Right ventricle myocardium superior (tissue), 1 donor: ENCODE measurements around the gene PLCG2. TPM values are rescaled to one million over a fixed set of nuclear protein-coding genes. Genes with fewer than 3 reads are reported as not detected.

Source experiments
- ATAC-seq: fragments of 200-7000 bp; cut with Tn5 transposase; one replicate; pipeline ENCODE4 v1.9.1; 2020; ENCODE audit warnings: mild to moderate bottlenecking; ENCODE audit not compliant: poor library complexity
- DNase-seq: peaks from one replicate; pipeline ENCODE4 v3.0.0-alpha.2; 2020
- intact Hi-C: fragments of 100-400 bp; cut with DNase I; formaldehyde crosslinking; loops from one replicate; pipeline ENCODE4 v1.11.2; 2022
- total RNA-seq: library from RNA; stranded (reverse); fragmentation: NEBNext Ultra II Directional; extraction: Animal tissue kit (Norgen Biotek cat#: 25700); gene quantifications from one replicate; pipeline ENCODE4 v1.2.1, GENCODE V29; 2021
- donor health status: DM: no; HTN: yes; CAD: no; lungs with severe emphysema.

PLCG2 gene
- total RNA-seq, 1 donor from 2014 or later = 7.2 TPM

DNA sequence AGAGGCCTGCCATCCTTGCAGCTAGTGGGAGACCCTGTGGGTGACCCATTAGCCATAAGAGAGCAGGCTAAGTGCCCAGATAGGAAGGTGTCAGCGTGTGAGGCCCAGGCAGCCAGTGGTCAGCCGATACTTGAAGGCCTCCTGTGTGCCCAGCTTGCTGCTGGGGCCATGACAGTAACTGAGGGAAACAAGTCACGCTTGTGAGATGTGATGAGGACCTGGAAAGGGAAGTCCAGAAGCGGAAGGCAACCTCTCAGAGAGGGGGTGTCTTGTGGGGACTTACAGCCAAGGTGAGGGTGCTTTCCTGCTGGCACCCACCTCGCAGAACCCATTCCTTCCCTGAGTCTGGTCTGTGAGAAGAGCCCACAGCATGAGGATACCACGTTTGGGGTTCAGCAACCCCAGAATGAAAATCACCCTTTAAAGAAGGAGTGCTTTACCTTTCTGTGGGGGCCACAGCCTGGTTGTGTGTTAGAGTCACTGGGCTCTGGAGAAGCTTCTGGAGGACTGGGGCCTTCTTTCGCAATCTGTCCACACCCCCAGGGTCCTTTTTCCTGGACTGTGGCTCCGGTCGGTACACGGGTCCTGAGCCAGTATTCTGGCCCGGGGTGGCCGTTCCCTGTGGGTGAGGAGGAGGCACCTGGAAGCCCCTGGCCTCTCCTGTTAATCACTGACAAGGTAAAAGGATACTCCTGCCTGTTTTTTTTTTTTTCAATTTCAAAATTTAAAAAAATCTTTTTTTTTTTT lies 53.9 kb downstream of the PLCG2 start:
- DNase-seq (no peak), ATAC-seq (no peak)
- intact Hi-C loops = no loop called here

DNA sequence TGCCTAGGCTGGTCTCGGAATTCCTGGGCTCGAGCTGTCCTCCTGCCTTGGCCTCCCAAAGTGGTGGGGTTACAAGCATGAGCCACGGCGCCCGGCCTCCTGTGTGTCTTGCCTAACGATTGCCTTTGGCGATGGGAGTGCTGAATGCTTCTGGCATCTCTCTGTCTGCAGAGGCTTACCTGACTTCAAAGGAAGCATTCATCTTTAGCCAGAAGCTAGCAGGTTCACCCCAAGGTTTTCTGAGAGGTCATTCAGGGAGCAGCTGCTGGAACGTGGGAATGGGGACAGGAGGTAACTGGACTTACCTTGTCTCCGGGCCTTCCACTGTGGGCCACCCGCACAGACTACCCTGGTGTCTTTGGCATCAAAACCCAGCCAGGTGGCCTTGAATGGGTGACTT lies 54.7 kb downstream of the PLCG2 start:
- intact Hi-C loops = no loop called here
- DNase-seq (no peak), ATAC-seq (no peak)

DNA sequence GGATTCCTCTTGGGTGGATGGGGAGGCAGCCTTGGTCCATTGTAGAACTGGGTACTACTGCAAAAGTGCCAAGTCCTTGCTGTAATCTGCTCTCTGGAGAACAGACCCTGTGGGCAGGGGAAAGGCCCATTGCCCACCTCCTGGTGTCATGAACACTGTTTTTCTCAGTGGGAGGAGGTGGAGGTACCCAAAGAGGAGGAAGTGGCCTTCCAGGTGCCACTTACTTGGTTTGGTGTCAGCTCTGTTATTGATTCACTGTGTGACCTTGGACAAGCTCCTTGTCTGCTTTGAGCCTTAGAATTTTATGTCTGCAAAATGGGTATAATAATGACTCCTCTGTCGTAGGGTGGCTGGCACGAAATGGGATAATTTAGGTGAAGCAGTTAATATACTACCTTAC lies 55.8 kb downstream of the PLCG2 start:
- DNase-seq (no peak), ATAC-seq (no peak)
- intact Hi-C loops = no loop called here

DNA sequence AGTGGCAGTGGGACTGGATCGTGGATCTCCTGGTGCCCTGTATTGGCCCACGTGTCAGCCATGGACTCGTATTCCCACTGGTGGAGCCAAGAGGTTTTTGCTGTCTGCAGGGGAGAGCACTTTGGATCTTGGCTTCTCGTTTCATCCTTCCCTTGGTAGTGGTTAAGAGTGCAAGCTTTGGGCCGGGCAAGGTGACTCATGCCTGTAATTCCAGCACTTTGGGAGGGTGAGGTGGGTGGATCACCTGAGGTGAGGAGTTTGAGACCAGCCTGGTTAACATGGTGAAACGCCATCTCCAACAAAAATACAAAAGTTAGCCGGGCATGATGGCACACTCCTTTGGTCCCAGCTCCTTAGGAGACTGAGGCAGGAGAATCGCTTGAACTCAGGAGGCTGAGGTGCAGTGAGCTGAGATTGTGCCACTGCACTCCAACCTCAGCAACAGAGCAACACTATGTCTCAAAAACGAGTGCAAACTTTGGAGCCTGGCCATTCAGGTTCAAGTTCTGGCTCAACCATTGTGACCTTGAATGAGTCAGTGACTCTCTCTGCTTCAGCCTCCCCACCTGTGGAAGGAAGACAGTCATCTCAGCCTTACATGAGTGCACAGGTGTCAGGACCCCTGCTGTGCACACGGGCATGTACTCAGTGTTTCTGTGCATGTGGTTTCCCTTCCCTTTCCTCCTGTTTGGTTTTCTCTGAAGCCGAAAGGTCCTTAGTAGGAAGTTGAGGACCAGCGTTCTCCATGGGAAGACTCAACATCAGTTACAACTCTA lies 57.4 kb downstream of the PLCG2 start:
- intact Hi-C loops = no loop called here
- no peak for DNase-seq
- no peak for ATAC-seq

DNA sequence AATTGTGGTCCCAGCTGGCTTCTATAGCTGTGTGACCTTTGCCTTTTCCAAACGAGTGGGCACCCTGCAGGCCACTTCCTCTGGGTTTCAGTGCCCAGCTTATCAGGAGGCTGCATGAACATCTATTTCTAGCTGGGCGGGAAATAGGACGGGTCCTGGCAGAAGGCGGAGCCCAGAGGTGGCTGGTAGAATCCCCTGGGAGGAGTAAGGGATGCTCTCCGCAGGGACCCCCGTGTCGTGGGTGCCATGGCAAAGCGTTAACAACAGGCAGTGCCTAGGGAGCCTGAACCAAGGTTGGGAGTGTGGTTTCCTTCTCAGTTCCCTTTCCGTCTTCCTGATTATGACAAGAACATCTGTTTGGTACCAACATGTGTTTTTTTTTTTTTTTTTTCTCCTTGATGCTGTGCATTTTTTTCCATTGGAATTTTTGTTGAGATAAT lies 58.2 kb downstream of the PLCG2 start:
- DNase-seq (no peak), ATAC-seq (no peak)
- intact Hi-C loops = no loop called here

DNA sequence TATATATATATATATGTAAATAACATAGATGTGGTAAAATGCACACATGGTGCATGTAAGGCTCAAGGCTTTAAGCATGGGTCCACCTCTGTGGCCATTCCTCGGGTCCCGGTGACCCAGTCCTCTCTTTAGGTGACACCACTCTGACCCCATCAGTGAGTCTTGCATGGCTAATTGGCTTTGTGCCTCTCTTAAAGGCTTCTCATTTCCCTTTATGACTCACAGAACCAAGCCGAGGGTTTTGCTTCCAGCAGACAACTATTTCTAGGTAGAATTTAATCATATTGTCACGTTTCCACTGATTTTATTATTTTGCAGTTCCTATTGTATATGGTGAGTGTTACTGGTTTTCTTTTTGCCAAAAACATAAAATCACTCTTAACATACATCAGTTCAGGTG lies 59.7 kb downstream of the PLCG2 start:
- DNase-seq = no peak
- ATAC-seq = no peak
- intact Hi-C loops = no loop called here

DNA sequence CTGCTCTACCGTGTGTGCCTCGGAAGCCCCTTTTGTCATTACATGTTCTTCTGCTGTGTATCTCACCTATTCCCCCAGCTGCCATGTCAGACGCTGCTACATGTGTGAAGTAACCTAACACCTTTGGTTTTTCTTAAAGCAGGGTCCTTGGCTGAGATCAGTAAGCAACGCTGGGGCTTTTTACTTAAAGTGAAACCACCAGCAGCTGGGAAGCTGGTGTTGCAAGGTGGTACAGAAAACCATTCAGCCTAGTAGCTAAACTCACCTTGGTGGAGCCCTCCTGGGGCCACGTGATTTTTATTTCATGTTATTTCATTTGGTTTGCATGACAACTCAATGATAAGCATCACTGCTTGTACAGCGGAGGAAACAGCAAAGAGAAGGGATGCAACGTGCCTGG lies 62.6 kb downstream of the PLCG2 start:
- DNase-seq = no peak
- no peak for ATAC-seq

DNA sequence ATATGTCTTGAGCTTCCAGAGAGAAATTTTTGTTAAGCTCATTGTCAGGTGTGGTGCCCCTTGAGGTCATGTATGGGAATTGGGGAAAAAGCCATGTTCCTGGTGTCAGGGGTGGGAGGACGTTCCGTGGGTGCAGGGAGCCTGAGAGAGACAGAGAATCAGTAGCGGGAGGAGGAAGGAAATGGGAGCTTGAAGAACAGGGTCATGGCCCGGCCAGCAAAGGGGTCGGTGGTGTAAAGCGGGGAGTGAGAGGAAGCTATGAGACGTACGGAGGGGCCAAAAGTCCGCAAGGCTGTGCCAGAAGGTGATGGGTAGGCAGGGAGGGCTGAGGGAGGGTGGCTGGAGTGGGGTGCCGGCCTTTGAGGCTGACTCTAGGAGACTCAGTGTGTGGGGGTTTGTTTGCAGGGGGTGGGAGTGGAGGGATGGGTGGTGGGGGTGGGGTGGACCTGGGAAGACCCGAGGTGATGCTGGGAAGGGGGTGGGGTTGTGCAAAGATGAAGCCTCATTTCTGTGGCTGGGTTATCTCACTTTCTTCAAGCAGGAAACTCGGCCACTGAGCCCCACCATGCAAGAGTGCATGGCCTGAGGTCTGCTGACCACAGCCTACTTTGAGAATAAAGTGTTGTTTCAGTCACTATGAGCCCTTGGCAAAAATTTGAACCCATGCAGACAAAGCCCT lies 63.6 kb downstream of the PLCG2 start:
- DNase-seq (no peak), ATAC-seq (no peak)
- intact Hi-C loops = no loop called here

More for the DNA sequence above, 62.6 kb downstream of the PLCG2 start:
- intact Hi-C loops = no loop called here

DNA sequence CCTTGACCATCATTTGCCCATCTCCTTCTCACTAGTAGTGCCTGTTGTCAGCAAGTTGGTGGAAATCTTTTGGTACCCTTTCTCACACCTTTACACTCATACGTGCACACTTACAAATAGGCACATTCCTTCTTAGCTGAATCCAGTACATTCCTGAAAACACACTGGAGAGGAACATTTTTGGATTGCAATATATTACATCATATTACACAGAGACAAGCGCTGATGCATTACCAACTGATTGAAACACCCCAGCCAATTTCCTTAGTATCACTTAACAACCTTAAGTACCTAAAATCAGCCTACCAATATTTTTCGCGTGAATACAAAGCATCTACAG lies 64.1 kb downstream of the PLCG2 start:
- intact Hi-C loops = no loop called here
- DNase-seq = no peak
- ATAC-seq = no peak

DNA sequence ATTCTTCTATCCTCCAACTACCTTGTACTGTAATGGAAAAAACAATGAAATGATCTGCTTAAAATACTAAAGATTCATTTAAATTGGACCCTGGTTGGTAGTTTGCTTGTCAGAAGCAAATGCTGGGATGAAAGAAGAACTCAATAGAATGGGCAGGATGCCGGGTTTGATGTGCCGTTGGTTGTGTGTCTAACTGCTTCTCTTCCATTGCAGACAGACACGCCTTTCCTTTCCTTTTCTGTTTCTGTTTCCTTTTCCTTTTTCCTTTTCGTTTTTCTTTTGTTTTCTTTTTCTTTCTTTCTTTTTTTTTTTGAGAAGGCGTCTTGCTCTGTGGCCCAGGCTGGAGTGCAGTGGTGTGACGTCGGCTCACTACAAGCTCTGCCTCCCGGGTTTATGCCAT lies 64.6 kb downstream of the PLCG2 start:
- DNase-seq (no peak), ATAC-seq (no peak)
- intact Hi-C loops = no loop called here

DNA sequence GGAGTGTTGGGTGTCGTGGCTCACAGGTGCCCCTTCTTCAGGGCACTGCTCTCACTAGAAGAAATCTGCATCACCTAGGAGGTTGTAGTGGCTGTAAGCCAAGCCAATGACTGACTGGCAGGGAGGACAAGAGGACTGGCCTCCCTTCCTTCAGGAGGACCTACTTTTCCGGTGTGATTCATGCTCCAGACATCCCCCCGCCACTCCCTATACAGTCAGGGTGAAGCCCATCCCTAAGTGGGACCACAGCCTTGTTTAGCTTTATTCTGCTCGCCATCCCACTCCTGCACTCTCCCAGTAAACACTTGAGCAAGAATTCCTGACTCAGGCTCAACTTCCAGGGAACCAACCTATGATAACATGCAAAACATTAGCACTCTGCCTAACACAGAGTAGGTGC lies 67.0 kb downstream of the PLCG2 start:
- no peak for DNase-seq
- no peak for ATAC-seq
- intact Hi-C loops = no loop called here

DNA sequence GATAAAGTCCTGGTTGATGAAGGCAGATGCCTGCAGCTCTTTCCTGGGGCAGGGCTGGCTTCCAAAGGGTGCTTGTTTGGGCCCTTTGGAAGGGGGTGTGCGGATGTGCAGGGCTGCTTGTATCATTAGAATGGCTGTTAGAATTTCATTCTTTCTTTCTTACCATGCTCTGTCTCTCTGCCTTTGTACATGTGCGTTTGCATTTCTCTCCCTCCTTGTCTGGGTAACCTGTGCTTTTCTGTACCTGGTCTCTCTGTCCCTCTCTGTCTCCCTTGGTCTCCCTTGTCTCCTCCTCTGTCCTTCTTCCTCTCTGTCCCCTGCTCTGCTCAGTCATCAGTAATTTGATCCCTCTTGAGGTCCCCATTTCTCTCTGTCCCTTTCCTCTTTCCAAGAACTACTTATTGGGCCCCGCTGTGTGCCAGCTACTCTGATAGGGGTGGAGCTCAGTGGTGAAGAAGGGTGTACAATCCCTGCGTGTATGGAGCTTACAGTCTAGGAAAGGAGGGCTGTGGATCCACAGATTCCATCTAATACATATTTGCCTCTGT lies 69.3 kb downstream of the PLCG2 start:
- DNase-seq (no peak), ATAC-seq (no peak)
- intact Hi-C loops = no loop called here

DNA sequence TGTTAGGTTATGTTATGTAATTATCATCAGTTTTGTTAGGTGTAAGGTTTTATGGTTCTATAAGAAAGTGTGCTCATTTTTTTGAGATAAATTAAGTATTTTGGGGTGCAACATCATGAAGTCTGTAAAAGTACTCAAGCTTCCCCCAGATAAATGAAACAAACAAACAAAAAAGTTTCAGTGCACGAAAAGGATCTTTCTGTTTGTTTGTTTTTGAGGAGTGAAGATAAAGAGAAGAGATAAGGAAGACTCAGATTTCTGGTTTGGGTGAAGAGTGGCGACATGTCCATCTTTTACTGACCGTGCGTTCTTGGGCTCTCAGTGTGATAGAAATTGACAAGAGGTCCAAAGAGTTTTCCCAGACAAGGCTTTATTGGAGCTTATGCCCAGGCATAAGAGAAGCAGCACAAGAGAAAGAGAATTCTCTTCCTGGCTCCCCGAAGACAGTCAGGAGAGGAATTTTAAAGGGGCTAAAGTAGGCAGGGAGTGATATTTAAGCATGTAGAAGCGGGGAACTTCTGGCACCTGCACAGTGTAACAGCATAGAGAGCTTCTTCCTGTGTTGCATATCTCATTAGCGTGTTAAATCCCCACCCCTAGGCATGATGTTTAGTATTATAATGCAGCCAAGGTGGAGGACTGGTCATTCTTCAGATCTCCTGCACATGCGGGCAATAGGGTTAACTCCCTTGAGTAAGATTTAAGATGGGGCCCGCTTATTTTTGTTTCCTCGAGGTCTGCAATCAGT lies 71.3 kb downstream of the PLCG2 start:
- no peak for ATAC-seq
- no peak for DNase-seq
- intact Hi-C loops = no loop called here

DNA sequence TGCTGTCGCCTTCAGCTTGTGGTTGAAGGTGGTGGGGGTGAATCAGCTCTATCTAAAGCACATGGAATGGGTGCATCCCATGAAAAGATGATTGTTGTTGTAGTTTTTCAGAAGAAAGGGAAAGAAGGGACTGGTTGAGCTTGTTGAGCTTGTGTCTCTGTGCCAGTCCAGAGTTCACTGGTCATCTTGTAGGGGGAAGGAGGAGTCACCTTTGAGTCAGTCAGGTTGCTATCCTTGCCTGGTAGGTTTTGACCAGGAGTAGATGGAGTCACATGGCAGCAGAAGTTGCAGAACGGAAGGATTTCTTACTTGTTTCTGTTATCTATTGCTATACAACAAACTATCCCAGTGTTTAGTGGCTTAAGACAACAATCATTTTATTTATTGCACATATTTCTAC lies 73.3 kb downstream of the PLCG2 start:
- DNase-seq (no peak), ATAC-seq (no peak)
- intact Hi-C loops = no loop called here

DNA sequence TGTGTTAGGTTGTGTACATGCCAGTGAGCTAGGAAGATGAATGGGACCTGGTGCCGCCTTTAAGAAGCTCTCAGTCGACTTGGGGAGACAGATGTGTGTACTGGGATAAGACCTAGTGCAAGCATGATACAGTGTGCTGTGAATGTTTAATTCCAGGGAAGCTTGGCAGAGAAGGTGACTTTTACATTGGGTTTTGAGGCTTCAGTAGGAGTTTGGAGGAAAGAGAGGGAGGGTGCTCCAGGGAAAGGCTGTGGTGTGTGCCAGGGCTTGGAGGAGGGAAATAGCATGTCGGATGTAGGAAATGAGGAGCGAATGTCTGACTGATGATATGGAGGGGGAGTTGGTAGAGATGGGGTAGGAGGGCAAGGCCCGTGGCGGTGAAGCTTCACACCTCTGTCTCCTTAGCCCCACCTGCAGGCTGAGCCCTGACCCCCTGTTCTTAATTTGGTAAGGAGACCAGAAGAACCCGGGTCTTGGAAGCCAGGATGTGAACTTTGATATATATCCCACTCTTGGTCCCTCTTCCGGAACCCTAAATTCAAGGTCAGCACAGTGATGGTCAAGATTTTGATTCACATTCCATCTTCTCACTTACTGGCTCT lies 76.6 kb downstream of the PLCG2 start:
- intact Hi-C loops = no loop called here
- DNase-seq (no peak), ATAC-seq (no peak)

DNA sequence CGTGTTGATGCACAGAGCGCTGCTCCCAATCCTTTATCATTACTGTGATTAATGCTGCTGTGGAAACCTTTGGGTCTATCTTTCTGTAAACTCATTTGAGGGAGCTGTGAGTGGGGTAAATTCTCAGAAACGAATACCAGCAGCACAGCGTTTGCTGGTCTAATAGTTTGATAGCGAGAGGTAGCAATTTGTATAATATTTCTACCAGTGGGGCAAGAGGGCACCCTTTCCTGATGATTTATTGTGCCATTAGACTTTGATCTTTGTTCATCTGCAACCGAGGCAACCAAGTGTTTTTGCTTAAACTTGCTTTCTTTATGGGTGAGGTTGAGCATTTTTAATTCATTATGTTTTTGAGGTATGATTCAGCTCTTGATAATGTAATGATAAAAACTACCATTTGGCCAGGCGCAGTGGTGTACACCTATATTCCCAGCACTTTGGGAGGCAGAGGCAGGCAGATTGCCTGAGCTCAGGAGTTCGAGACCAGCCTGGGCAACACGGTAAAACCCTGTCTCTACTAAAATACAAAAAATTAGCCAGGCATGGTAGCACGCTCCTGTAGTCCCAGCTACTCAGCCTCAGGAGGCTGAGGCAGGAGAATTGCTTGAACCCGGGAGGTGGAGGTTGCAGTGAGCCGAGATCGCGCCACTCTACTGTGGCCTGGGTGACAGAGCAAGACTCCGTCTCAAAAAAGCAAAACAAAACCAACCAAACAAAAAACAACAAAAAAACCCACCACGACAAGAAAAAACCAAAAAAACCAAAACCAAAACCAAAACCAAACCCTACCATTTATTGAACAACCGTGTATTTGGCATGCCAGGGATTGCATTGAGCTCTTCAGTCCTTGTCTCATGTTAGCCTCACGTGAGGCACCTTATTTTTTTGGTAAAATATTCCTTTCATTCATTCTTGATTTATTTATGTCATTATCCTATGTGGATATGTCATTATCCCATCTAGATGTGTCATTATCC lies 81.5 kb downstream of the PLCG2 start:
- ATAC-seq = no peak
- intact Hi-C loops = no loop called here

DNA sequence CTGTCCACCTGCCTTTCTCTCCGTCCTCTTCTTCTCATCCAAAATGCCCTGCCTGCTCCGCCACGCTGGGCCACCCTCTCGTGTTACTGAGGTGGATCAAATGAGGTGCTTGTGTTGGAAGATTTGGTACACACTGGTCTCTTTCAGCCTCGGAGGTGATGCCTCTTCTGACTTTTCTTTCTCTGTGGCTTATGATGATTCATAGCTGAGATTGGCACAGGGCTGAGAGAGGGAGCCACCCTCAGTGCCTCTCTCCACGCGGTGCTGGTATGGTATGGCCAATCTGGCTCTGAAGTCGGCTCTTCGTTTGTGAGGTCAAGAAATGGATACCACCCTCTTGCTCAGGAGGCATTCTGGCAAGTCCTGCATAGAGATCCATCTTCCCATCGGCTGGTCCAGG lies 82.4 kb downstream of the PLCG2 start:
- DNase-seq (no peak), ATAC-seq (no peak)
- intact Hi-C loops = no loop called here

More for the DNA sequence above, 81.5 kb downstream of the PLCG2 start:
- no peak for DNase-seq

DNA sequence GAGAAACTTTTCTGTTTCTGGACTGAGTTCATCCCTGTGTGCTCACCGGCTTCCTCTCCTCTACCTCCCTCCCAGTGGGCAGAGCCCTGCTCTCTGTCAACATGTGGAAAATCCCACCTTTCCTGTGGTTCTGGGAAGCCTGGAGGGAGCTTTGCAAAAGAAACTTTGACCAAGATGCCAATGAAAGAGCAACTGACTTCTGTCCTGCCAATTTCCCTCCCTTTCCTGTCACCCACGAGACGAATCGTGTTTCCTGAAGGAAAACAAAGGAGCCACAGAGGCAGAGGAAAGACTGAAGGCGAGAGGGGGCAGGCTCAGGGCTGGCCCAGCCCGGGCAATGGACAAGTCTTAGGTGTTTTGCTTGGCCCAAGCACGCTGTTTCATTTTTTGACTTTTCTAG lies 82.8 kb downstream of the PLCG2 start:
- intact Hi-C loops = no loop called here
- no peak for ATAC-seq
- DNase-seq = no peak
